ENCODE measurements around the gene SPNS2.

DNA sequence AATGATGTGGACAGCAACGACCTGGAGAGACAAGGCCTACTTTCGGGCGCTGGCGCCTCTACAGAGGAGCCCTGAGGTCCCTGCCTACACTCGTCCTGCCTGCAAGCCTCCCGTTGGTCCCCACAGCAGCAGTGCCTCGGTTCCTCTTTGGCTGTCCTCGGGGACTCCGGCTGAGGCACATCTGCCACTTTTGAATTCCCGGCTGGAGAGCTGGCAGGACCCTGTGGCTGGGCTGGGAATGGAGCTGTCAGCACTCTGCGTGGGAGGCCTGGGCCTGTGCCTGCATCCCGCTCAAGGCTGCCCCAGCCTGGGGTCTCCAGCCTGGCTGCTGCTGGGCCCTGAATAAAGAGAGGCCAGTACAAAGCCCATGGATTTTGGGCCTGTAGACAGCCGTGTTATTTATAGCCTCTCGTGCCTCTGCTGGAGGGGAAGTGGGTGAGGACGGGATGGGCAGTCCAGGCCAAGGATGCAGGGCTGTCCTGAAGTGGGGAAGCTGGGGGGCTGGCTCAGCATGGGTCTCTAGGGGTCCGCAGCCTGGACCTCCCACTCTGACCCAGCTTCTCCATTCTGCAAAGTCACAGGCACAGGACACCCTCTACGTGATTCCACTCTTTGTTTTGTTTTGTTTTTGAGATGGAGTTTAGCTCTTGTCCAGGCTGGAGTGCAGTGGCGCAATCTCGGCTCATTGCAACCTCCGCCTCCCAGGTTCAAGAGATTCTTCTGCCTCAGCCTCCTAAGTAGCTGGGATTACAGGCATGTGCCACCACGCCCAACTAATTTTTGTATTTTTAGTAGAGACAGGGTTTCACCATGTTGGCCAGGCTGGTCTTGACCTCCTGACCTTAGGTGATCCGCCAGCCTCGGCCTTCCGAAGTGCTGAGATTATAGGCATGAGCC is 10.6 kb upstream of the SPNS2 start:
- TF ChIP-seq TAF1 (IDR thresholded peaks at IDR 0.05; ENCODE audit: low read depth) (no peak), POLR2AphosphoS5 (IDR thresholded peaks at IDR 0.05) (no peak), MXI1 (conservative IDR thresholded peaks at IDR 0.05; ENCODE audit: poor library complexity, severe bottlenecking) (no peak), EP300 (conservative IDR thresholded peaks at IDR 0.05; ENCODE audit: poor library complexity, severe bottlenecking) (no peak), RAD21 (conservative IDR thresholded peaks at IDR 0.05) (no peak)
- TF ChIP-seq, protein P1, sequence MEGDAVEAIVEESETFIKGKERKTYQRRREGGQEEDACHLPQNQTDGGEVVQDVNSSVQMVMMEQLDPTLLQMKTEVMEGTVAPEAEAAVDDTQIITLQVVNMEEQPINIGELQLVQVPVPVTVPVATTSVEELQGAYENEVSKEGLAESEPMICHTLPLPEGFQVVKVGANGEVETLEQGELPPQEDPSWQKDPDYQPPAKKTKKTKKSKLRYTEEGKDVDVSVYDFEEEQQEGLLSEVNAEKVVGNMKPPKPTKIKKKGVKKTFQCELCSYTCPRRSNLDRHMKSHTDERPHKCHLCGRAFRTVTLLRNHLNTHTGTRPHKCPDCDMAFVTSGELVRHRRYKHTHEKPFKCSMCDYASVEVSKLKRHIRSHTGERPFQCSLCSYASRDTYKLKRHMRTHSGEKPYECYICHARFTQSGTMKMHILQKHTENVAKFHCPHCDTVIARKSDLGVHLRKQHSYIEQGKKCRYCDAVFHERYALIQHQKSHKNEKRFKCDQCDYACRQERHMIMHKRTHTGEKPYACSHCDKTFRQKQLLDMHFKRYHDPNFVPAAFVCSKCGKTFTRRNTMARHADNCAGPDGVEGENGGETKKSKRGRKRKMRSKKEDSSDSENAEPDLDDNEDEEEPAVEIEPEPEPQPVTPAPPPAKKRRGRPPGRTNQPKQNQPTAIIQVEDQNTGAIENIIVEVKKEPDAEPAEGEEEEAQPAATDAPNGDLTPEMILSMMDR (IDR thresholded peaks at IDR 0.05; ENCODE audit: poor library complexity, severe bottlenecking) = no peak
